CD4-positive, alpha-beta T cell treated with Interleukin-17A for 1 hour (primary cell): ENCODE data around the gene CENPO.

Experiments used
- DNase-seq: peaks from one replicate; pipeline ENCODE4 v3.0.0-alpha.2; 2020

Gene CENPO

GRCh38 chr2:24839729-24840128 lies 46.5 kb downstream of the CENPO start:
- no peak for DNase-seq

GRCh38 chr2:24840164-24840869 lies 47.1 kb downstream of the CENPO start:
- DNase-seq = no peak

GRCh38 chr2:24840962-24841945 lies 48.0 kb downstream of the CENPO start:
- DNase-seq = no peak

GRCh38 chr2:24842081-24843050 lies 49.1 kb downstream of the CENPO start:
- DNase-seq = no peak

GRCh38 chr2:24843330-24843860 lies 50.2 kb downstream of the CENPO start:
- no peak for DNase-seq

GRCh38 chr2:24844023-24844685 lies 50.9 kb downstream of the CENPO start:
- no peak for DNase-seq

GRCh38 chr2:24845691-24846090 lies 52.5 kb downstream of the CENPO start:
- no peak for DNase-seq

GRCh38 chr2:24850944-24851343 lies 57.7 kb downstream of the CENPO start:
- DNase-seq = no peak

GRCh38 chr2:24852026-24852425 lies 58.8 kb downstream of the CENPO start:
- no peak for DNase-seq

GRCh38 chr2:24852431-24853020 lies 59.3 kb downstream of the CENPO start:
- no peak for DNase-seq

GRCh38 chr2:24853046-24853445 lies 59.8 kb downstream of the CENPO start:
- DNase-seq = no peak

- no peak for DNase-seq
Measured at GRCh38 chr2:24853996-24854395, 60.8 kb downstream of the CENPO start.

GRCh38 chr2:24855022-24855622 lies 61.9 kb downstream of the CENPO start:
- DNase-seq = no peak

- DNase-seq = no peak
Measured at GRCh38 chr2:24855726-24856125, 62.5 kb downstream of the CENPO start.

GRCh38 chr2:24856791-24857211 lies 63.6 kb downstream of the CENPO start:
- no peak for DNase-seq

GRCh38 chr2:24857746-24858145 lies 64.5 kb downstream of the CENPO start:
- no peak for DNase-seq

- DNase-seq = no peak
Measured at GRCh38 chr2:24858996-24859395, 65.8 kb downstream of the CENPO start.

GRCh38 chr2:24859968-24860600 lies 66.9 kb downstream of the CENPO start:
- no peak for DNase-seq

- no peak for DNase-seq
Measured at GRCh38 chr2:24860631-24861030, 67.4 kb downstream of the CENPO start.

- DNase-seq = no peak
Measured at GRCh38 chr2:24861500-24861899, 68.3 kb downstream of the CENPO start.

GRCh38 chr2:24863641-24864040 lies 70.4 kb downstream of the CENPO start:
- no peak for DNase-seq
